K562 treated with DMSO at 1 percent for 12 hours (cell line): ENCODE data around the gene ZZZ3. TPM values are rescaled to one million over a fixed set of nuclear protein-coding genes. Genes with fewer than 3 reads are reported as not detected.

Source experiments
- total RNA-seq: library from RNA; unstranded; fragments of 300-600 nt; gene quantifications from 2 replicates; pipeline ENCODE4 v1.2.3, GENCODE V29; 2022; ENCODE audit not compliant: insufficient read depth

Gene ZZZ3
- 6.6 and 28.6 TPM in 2 replicates for total RNA-seq

GRCh38 chr1:77682460-77683159 is at the start of gene ZZZ3:
Gene ZZZ3 (minus strand): TSS chr1:77682658. CDS start chr1:77633354, 49,304 bp downstream.

Other genes with a start within 250 kb of the ZZZ3 start
- 16.7 and 43.4 TPM in 2 replicates for gene USP33, start 77.2 kb upstream of the ZZZ3 start, total RNA-seq
- gene MIGA1, start 97.0 kb upstream of the ZZZ3 start, total RNA-seq: 0.42 and 2.9 TPM in 2 replicates
- gene NEXN, start 206.0 kb upstream of the ZZZ3 start, total RNA-seq: 0.85 and 0.91 TPM in 2 replicates